A549 (cell line): Measurements from ENCODE around the gene PODXL2. TPM values are rescaled to one million over a fixed set of nuclear protein-coding genes. Genes with fewer than 3 reads are reported as not detected.

ENCODE experiments used
- ATAC-seq, 2 experiments: fragments of 200-7000 bp in 1 of 2; fragments of >200 bp in 1 of 2; cut with Nextera tagmentation in 1 of 2; cut with Tn5 transposase in 1 of 2; 3 replicates each; pipeline versions ENCODE4 v1.8.0 to v1.9.1; 2018 to 2020; ENCODE audit warnings: mild to moderate bottlenecking in 1 of 2, moderate library complexity in 1 of 2
- CTCF ChIA-PET: fragments of 300-600 bp; sonication (Branson Sonifier 250); formaldehyde crosslinking; extraction: SDS; loops from one replicate; lab custom pipeline; 2021; ENCODE audit warnings: antibody characterized with exemption, inconsistent platforms; lab: Yijun Ruan, JAX
- POLR2A ChIA-PET: fragments of 350-600 bp; formaldehyde crosslinking; extraction: SDS; loops from one replicate; lab custom pipeline; 2021; ENCODE audit warnings: antibody characterized with exemption, inconsistent platforms; lab: Yijun Ruan, JAX
- DNase-seq, 2 experiments: peaks; one replicate each; pipeline versions ENCODE4 v3.0.0 to v3.0.0-alpha.2; 2011 to 2016; ENCODE audit warnings: low read depth in 1 of 2, low spot score in 1 of 2
- FAIRE-seq: peaks from 2 replicates; lab custom pipeline; 2011; peaks lifted over from hg19 to GRCh38; lab: Jason Lieb, UNC
- H3K27ac ChIP-seq, 2 experiments: fragments of >200 bp; sonication (Bioruptor Twin); formaldehyde crosslinking; 3 replicates each; pipeline ENCODE4 v1.5.1; 2016 to 2017
- H3K4me1 ChIP-seq: fragments of >200 bp; sonication (Bioruptor Twin); formaldehyde crosslinking; 3 replicates; pipeline ENCODE4 v1.6.1; 2016
- H3K4me2 ChIP-seq: fragments of >200 bp; sonication (Bioruptor Twin); formaldehyde crosslinking; 3 replicates; pipeline ENCODE4 v1.6.1; 2016
- H3K4me3 ChIP-seq: fragments of >200 bp; sonication (Bioruptor Twin); formaldehyde crosslinking; 3 replicates; pipeline ENCODE4 v1.5.1; 2016
- H3K9me3 ChIP-seq: fragments of >200 bp; sonication (Bioruptor Twin); formaldehyde crosslinking; 3 replicates; pipeline ENCODE4 v1.6.1; 2016
- ATOH8 ChIP-seq: fragments of 250-450 bp; sonication (Bioruptor Pico); IDR thresholded peaks from 2 replicates; pipeline ENCODE4 v1.5.0; 2020; ENCODE audit warnings: low read depth, mild to moderate bottlenecking, moderate library complexity
- CBX8 ChIP-seq: fragments of 200-600 bp; sonication (generic); IDR thresholded peaks from 2 replicates; pipeline ENCODE4 v1.6.1; 2016
- CHD4 ChIP-seq: fragments of 200-600 bp; sonication (generic); IDR thresholded peaks from 2 replicates; pipeline ENCODE4 v1.6.1; 2016; ENCODE audit warnings: antibody characterized with exemption, mild to moderate bottlenecking, borderline replicate concordance
- CTCF ChIP-seq: fragments of >200 bp; sonication (Bioruptor Twin); formaldehyde crosslinking; IDR thresholded peaks from 3 replicates; pipeline ENCODE4 v1.5.1; 2016
- EHF ChIP-seq: fragments of 250-450 bp; sonication (Bioruptor Pico); IDR thresholded peaks from 2 replicates; pipeline ENCODE4 v1.5.0; 2020; ENCODE audit warnings: mild to moderate bottlenecking
- FOSB ChIP-seq: fragments of 250-450 bp; sonication (Bioruptor Pico); IDR thresholded peaks from 2 replicates; pipeline ENCODE4 v1.5.0; 2020; ENCODE audit warnings: mild to moderate bottlenecking, moderate library complexity
- FOXS1 ChIP-seq: fragments of 250-450 bp; sonication (Bioruptor Pico); IDR thresholded peaks from 2 replicates; pipeline ENCODE4 v1.5.0; 2020; ENCODE audit warnings: mild to moderate bottlenecking, moderate library complexity
- GATA3 ChIP-seq: IDR thresholded peaks from 2 replicates; pipeline ENCODE4 v1.6.1; 2012; ENCODE audit warnings: borderline replicate concordance
- HMGXB4 ChIP-seq: fragments of 250-450 bp; sonication (Bioruptor Pico); IDR thresholded peaks from 2 replicates; pipeline ENCODE4 v1.5.0; 2021; ENCODE audit warnings: mild to moderate bottlenecking, moderate library complexity, borderline replicate concordance
- HOXB13 ChIP-seq: fragments of 250-450 bp; sonication (Bioruptor Pico); IDR thresholded peaks from 2 replicates; pipeline ENCODE4 v1.5.0; 2020; ENCODE audit warnings: low read depth, mild to moderate bottlenecking, moderate library complexity
- KDM5A ChIP-seq: fragments of 200-600 bp; sonication (generic); IDR thresholded peaks from 2 replicates; pipeline ENCODE4 v1.6.1; 2016; ENCODE audit warnings: antibody characterized with exemption, mild to moderate bottlenecking
- MAFK ChIP-seq: fragments of 450-650 bp; IDR thresholded peaks from 2 replicates; pipeline ENCODE4 v1.6.1; 2014; ENCODE audit not compliant: partially characterized antibody
- MAX ChIP-seq: IDR thresholded peaks from 2 replicates; pipeline ENCODE4 v1.6.1; 2012
- NPAS2 ChIP-seq: fragments of 250-450 bp; sonication (Bioruptor Pico); IDR thresholded peaks from 2 replicates; pipeline ENCODE4 v1.8.0; 2022; ENCODE audit warnings: mild to moderate bottlenecking, moderate library complexity, borderline replicate concordance
- POLR2A ChIP-seq: IDR thresholded peaks from 2 replicates; pipeline ENCODE4 v1.6.1; 2012; ENCODE audit warnings: mild to moderate bottlenecking, low read length
- RAD21 ChIP-seq, 2 experiments: fragments of >200 bp in 1 of 2; sonication (Bioruptor Twin) in 1 of 2; formaldehyde crosslinking in 1 of 2; IDR thresholded peaks in 1 of 2; conservative IDR thresholded peaks in 1 of 2; 2 replicates in 1 of 2; 3 replicates in 1 of 2; pipeline ENCODE4 v1.6.1; 2012 to 2018; ENCODE audit warnings: inconsistent platforms in 1 of 2
- SREBF2 ChIP-seq: fragments of 450-650 bp; IDR thresholded peaks from 2 replicates; pipeline ENCODE4 v1.6.1; 2014; ENCODE audit warnings: mild to moderate bottlenecking, moderate library complexity
- USF2 ChIP-seq: fragments of 450-650 bp; IDR thresholded peaks from 2 replicates; pipeline ENCODE4 v1.6.1; 2014; ENCODE audit warnings: antibody characterized with exemption
- ZNF302 ChIP-seq: fragments of 250-450 bp; sonication (Bioruptor Pico); IDR thresholded peaks from 2 replicates; pipeline ENCODE4 v1.9.0; 2021; ENCODE audit warnings: inconsistent platforms, mild to moderate bottlenecking, moderate library complexity
- WGBS: methylation state at CpG from one replicate; pipeline ENCODE4 v1.1.6; 2017; ENCODE audit errors: missing lambda C conversion rate; 5-methylcytosine and 5-hydroxymethylcytosine counted together
- polyA plus RNA-seq, 4 experiments: library from polyadenylated mRNA; depleted of rRNA in 3 of 4; stranded (reverse); fragments of >200 nt; fragmentation: RNase III in 1 of 4; extraction: RNeasy Plus Mini Kit Qiagen cat#74134 plus additional on column Dnase treatment in 1 of 4; gene quantifications; 2 replicates in 3 of 4; 3 replicates in 1 of 4; pipeline ENCODE4 v1.2.3, GENCODE V29; 2011 to 2017

PODXL2 gene
- polyA plus RNA-seq, 2 of the 4 experiments (the other 2 are of a cell fraction), result 4.2 to 5.5 TPM

- ATAC-seq, result no peak
- TF ChIP-seq ATOH8 (CRISPR knock-in tag) (no peak), POLR2A (no peak)
- ChIA-PET POLR2A (no interaction called here), CTCF (interaction anchor here (1.2 to 1.4 kb wide), 3 partner anchors 9 to 17 kb away, joined by 3 read pairs; no protein-coding TSS in a partner anchor)
- Histone ChIP-seq H3K4me3 (no peak overlapping the region), H3K9me3 (no peaks in the 10 kb centered on the region), H3K4me2 (no peak overlapping the region), H3K27ac (no peak overlapping the region), H3K4me1 (no peaks in the 10 kb centered on the region)
- no peak for DNase-seq
- 91% methylated on average over 11 of the region's 14 CpGs for WGBS
- no peak for FAIRE-seq
These were observed 20.6 kb upstream of the PODXL2 start for GRCh38 chr3:127608362-127608718.

- Histone ChIP-seq H3K9me3 (no peaks in the 10 kb centered on the region), H3K27ac (no peak overlapping the region), H3K4me3 (no peak overlapping the region), H3K4me1 (no peaks in the 10 kb centered on the region; the same call in 2 of the 3 replicates)
- WGBS, result 73% methylated on average over 5 of the region's 5 CpGs
- ATAC-seq, result no peak
- no peak for DNase-seq
- POLR2A ChIA-PET, result interaction anchor here (0.9 kb wide), 1 partner anchor 12 kb away, joined by 3 read pairs; the partner anchor contains the start of gene MCM2
- TF ChIP-seq MAFK (no peak), USF2 (no peak), FOSB (no peak)
- TF ChIP-seq, all 56 proteins: peak for 0
- no peak overlapping the region for H3K4me2 ChIP-seq
- FAIRE-seq, result no peak
- CTCF ChIA-PET, result interaction anchor here (0.6 to 2.3 kb wide), 3 partner anchors 19 to 474 kb away, joined by 3 to 7 read pairs (median 5); partner anchors contain the start of gene PODXL2
These were observed 18.9 kb upstream of the PODXL2 start for GRCh38 chr3:127610105-127610504.

- CTCF ChIA-PET, result interaction anchor here (2.3 kb wide), 1 partner anchor 37 kb away, joined by 7 read pairs; no protein-coding TSS in a partner anchor
- POLR2A ChIA-PET, result no interaction called here
- TF ChIP-seq HOXB13 (no peak), EHF (CRISPR knock-in tag) (no peak), ZNF302 (CRISPR knock-in tag) (no peak), NPAS2 (CRISPR knock-in tag) (no peak), CTCF (no peak), RAD21 (conservative IDR thresholded peaks at IDR 0.05 in 1 of 2, IDR thresholded peaks at IDR 0.05 in 1 of 2) (no peak), SREBF2 (no peak)
These were observed 17.7 kb upstream of the PODXL2 start for GRCh38 chr3:127611251-127611650.

GRCh38 chr3:127612966-127613365 is 16.0 kb upstream of the PODXL2 start:
- ChIA-PET POLR2A (no interaction called here), CTCF (no interaction called here)
- no peak overlapping the region for H3K27ac ChIP-seq
- no peak overlapping the region for H3K4me3 ChIP-seq
- ATAC-seq (no peak), DNase-seq (no peak), FAIRE-seq (no peak)
- 91% methylated on average over 6 of the region's 6 CpGs for WGBS
- peaks cover 6% of the 10 kb centered on the region; the same call in 1 of the 3 replicates for H3K4me1 ChIP-seq
- no peaks in the 10 kb centered on the region for H3K9me3 ChIP-seq
- H3K4me2 ChIP-seq, result no peak overlapping the region
- no peak for TF ChIP-seq HMGXB4
- TF ChIP-seq ZNF302 (CRISPR knock-in tag), result no peak
- TF ChIP-seq MAX, result no peak
- no peak for TF ChIP-seq CTCF
- TF ChIP-seq ATOH8 (CRISPR knock-in tag), result no peak
- no peak for TF ChIP-seq FOXS1 (CRISPR knock-in tag)
- no peak for TF ChIP-seq RAD21 (conservative IDR thresholded peaks at IDR 0.05 in 1 of 2, IDR thresholded peaks at IDR 0.05 in 1 of 2)
- no peak for TF ChIP-seq GATA3
- TF ChIP-seq CHD4, result no peak
- TF ChIP-seq KDM5A, result no peak
- TF ChIP-seq USF2, result no peak
- TF ChIP-seq CBX8, result no peak

More at GRCh38 chr3:127611251-127611650, 17.7 kb upstream of the PODXL2 start:
- Histone ChIP-seq H3K4me3 (no peak overlapping the region), H3K4me1 (peaks cover 6% of the 10 kb centered on the region; the same call in 1 of the 3 replicates), H3K27ac (no peak overlapping the region), H3K9me3 (no peaks in the 10 kb centered on the region), H3K4me2 (no peak overlapping the region)
- FAIRE-seq, result no peak
- DNase-seq, result no peak
- 93% methylated on average over 8 of the region's 8 CpGs for WGBS
- ATAC-seq, result no peak
